Measurements from ENCODE around the gene AGR2.
A peak's percentile ranks its signal among the peaks of the same experiment; 100 is the strongest.

AGR2 gene

GRCh38 chr7:16812542-16813231, 7.9 kb upstream of the AGR2 start:
- no peak for DNase-seq

GRCh38 chr7:16811551-16811950, 6.8 kb upstream of the AGR2 start:
- DNase-seq = no peak

- no peak for DNase-seq
Measured at GRCh38 chr7:16810573-16810972, 5.8 kb upstream of the AGR2 start.

GRCh38 chr7:16810112-16810511, 5.3 kb upstream of the AGR2 start:
- DNase-seq = no peak

- DNase-seq = no peak
Measured at GRCh38 chr7:16805441-16805840, 642 bp upstream of the AGR2 start.

- no peak for DNase-seq
Measured at GRCh38 chr7:16803881-16804673, 722 bp downstream of the AGR2 start.

GRCh38 chr7:16803125-16803524, 1.7 kb downstream of the AGR2 start:
- DNase-seq = no peak

GRCh38 chr7:16801579-16801978, 3.2 kb downstream of the AGR2 start:
- DNase-seq = no peak

- DNase-seq = peak; percentile 31
Measured at GRCh38 chr7:16801111-16801542, 3.7 kb downstream of the AGR2 start.

GRCh38 chr7:16795624-16796023, 9.2 kb downstream of the AGR2 start:
- peak; percentile 93 for DNase-seq

GRCh38 chr7:16794986-16795385, 9.8 kb downstream of the AGR2 start:
- DNase-seq = no peak

GRCh38 chr7:16791905-16792698, 12.7 kb downstream of the AGR2 start:
- DNase-seq = no peak

GRCh38 chr7:16791071-16791470, 13.7 kb downstream of the AGR2 start:
- no peak for DNase-seq

- no peak for DNase-seq
Measured at GRCh38 chr7:16787127-16787526, 17.7 kb downstream of the AGR2 start.

GRCh38 chr7:16786257-16786656, 18.5 kb downstream of the AGR2 start:
- DNase-seq = no peak

- DNase-seq = no peak
Measured at GRCh38 chr7:16785846-16786245, 19.0 kb downstream of the AGR2 start.

GRCh38 chr7:16785321-16785720, 19.5 kb downstream of the AGR2 start:
- peak; percentile 21 for DNase-seq

GRCh38 chr7:16780596-16780995, 24.2 kb downstream of the AGR2 start:
- no peak for DNase-seq

GRCh38 chr7:16779051-16779450, 25.7 kb downstream of the AGR2 start:
- no peak for DNase-seq

- no peak for DNase-seq
Measured at GRCh38 chr7:16778476-16778875, 26.3 kb downstream of the AGR2 start.

GRCh38 chr7:16776053-16776452, 28.7 kb downstream of the AGR2 start:
- no peak for DNase-seq

GRCh38 chr7:16774986-16775385, 29.8 kb downstream of the AGR2 start:
- no peak for DNase-seq

GRCh38 chr7:16774294-16774693, 30.5 kb downstream of the AGR2 start:
- no peak for DNase-seq

- no peak for DNase-seq
Measured at GRCh38 chr7:16773884-16774283, 30.9 kb downstream of the AGR2 start.
